ENCODE measurements around the gene AWAT2.

GRCh38 chrX:70026851-70027200 is 22.9 kb downstream of the AWAT2 start:
- TF ChIP-seq POLR2A (IDR thresholded peaks at IDR 0.05) = no peak
- TF ChIP-seq CTCF (IDR thresholded peaks at IDR 0.05) = no peak

Measured in testis (tissue), 2 donors.